Ascending aorta (tissue), 2 donors: ENCODE measurements around the gene KASH5. TPM values are rescaled to one million over a fixed set of nuclear protein-coding genes. Genes with fewer than 3 reads are reported as not detected.

Source experiments
- DNase-seq, 2 donors: peaks; one replicate each; pipeline ENCODE4 v3.0.0-alpha.2; 2019; ENCODE audit warnings: low spot score in 2 of 2
- H3K27ac ChIP-seq, 2 donors: fragments of 200-600 bp; sonication (generic); one replicate each; pipeline ENCODE4 v1.5.1; 2016 to 2017; ENCODE audit warnings: mild to moderate bottlenecking in 1 of 2
- H3K27me3 ChIP-seq: fragments of 200-600 bp; sonication (generic); one replicate; pipeline ENCODE4 v1.5.1; 2017
- H3K36me3 ChIP-seq, 2 donors: fragments of 200-600 bp; sonication (generic); one replicate each; pipeline ENCODE4 v1.5.1; 2016
- H3K4me1 ChIP-seq, 2 donors: fragments of 200-600 bp; sonication (generic); one replicate each; pipeline ENCODE4 v1.5.1; 2016 to 2017; ENCODE audit warnings: mild to moderate bottlenecking in 1 of 2
- H3K4me3 ChIP-seq, 2 donors: fragments of 200-600 bp; sonication (generic); one replicate each; pipeline ENCODE4 v1.5.1; 2016 to 2017; ENCODE audit warnings: mild to moderate bottlenecking in 1 of 2
- H3K9me3 ChIP-seq, 2 donors: fragments of 200-600 bp; sonication (generic); one replicate each; pipeline ENCODE4 v1.5.1; 2016
- CTCF ChIP-seq, 3 experiments: fragments of 200-600 bp in 2 of 3; fragments of 450-650 bp in 1 of 3; sonication (generic) in 2 of 3; IDR thresholded peaks; one replicate each; pipeline ENCODE4 v1.5.1; 2016 to 2019; ENCODE audit warnings: antibody characterized with exemption in 3 of 3, mild to moderate bottlenecking in 1 of 3, moderate library complexity in 1 of 3
- intact Hi-C: fragments of 100-400 bp; cut with DNase I; formaldehyde crosslinking; loops from one replicate; pipeline ENCODE4 v1.15.1; 2023
- total RNA-seq: library from RNA; depleted of rRNA; stranded (reverse); fragments of >200 nt; gene quantifications from one replicate; pipeline ENCODE4 v1.1.0, GENCODE V29; 2016

Gene KASH5
- total RNA-seq, 1 donor from 2014 or later, result not detected

DNA sequence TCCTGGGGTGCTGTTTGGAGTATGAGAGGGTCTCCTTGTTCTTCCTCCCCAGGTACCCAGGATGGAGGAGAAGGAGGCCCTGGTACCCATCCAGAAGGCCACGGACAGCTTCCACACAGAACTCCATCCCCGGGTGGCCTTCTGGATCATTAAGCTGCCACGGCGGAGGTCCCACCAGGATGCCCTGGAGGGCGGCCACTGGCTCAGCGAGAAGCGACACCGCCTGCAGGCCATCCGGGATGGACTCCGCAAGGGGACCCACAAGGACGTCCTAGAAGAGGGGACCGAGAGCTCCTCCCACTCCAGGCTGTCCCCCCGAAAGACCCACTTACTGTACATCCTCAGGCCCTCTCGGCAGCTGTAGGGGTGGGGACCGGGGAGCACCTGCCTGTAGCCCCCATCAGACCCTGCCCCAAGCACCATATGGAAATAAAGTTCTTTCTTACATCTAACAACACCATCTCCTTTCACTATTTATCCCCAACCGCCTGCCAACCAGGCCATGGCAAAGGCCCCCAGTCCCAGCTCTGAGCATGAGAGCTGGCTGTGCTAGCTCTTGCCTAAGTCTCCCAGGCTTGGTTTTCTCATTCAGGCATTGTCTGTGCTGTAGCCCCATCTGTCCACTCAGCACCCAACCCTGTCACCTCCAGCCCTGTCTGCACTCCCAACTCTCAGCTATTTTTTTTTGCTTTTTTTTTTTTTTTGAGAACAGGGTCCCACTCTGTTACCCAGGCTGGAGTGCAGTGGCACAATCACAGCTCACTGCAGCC is 13.2 kb upstream of the KASH5 start:
- no peaks in the 10 kb centered on the region for H3K36me3 ChIP-seq
- no peaks in the 10 kb centered on the region for H3K4me1 ChIP-seq
- no peak overlapping the region for H3K4me3 ChIP-seq
- peaks cover 2 to 4% of the 10 kb centered on the region in 2 donors for H3K9me3 ChIP-seq
- H3K27ac ChIP-seq, result no peak overlapping the region
- TF ChIP-seq CTCF (IDR thresholded peaks at IDR 0.05), result no peak
- DNase-seq, result no peak
- intact Hi-C loops, result no loop called here
- no peaks in the 10 kb centered on the region for H3K27me3 ChIP-seq

- Histone ChIP-seq H3K4me3 (no peak overlapping the region), H3K36me3 (no peaks in the 10 kb centered on the region), H3K9me3 (peaks cover 0 to 12% of the 10 kb centered on the region in 2 donors), H3K27ac (no peak overlapping the region), H3K4me1 (no peaks in the 10 kb centered on the region), H3K27me3 (no peaks in the 10 kb centered on the region)
- TF ChIP-seq CTCF (IDR thresholded peaks at IDR 0.05), result no peak
- intact Hi-C loops, result no loop called here
- DNase-seq, result no peak
Observed at GRCh38 chr19:49378512-49378911, 9.5 kb upstream of the KASH5 start.

GRCh38 chr19:49380391-49380790 is 7.7 kb upstream of the KASH5 start:
- no peaks in the 10 kb centered on the region for H3K36me3 ChIP-seq
- peaks cover 0 to 12% of the 10 kb centered on the region in 2 donors for H3K9me3 ChIP-seq
- no peak for TF ChIP-seq CTCF (IDR thresholded peaks at IDR 0.05)

GRCh38 chr19:49382639-49383038 is 5.4 kb upstream of the KASH5 start:
- no peak for DNase-seq
- H3K4me1 ChIP-seq, result no peaks in the 10 kb centered on the region
- no peak overlapping the region for H3K4me3 ChIP-seq
- no peaks in the 10 kb centered on the region for H3K27me3 ChIP-seq
- intact Hi-C loops, result no loop called here
- TF ChIP-seq CTCF (IDR thresholded peaks at IDR 0.05), result no peak
- no peak overlapping the region for H3K27ac ChIP-seq
- no peaks in the 10 kb centered on the region for H3K36me3 ChIP-seq
- peaks cover 0 to 12% of the 10 kb centered on the region in 2 donors for H3K9me3 ChIP-seq

More at GRCh38 chr19:49380391-49380790, 7.7 kb upstream of the KASH5 start:
- intact Hi-C loops, result no loop called here
- H3K27me3 ChIP-seq, result no peaks in the 10 kb centered on the region
- H3K27ac ChIP-seq, result no peak overlapping the region
- no peaks in the 10 kb centered on the region for H3K4me1 ChIP-seq
- no peak for DNase-seq
- no peak overlapping the region for H3K4me3 ChIP-seq

GRCh38 chr19:49383599-49383998 is 4.5 kb upstream of the KASH5 start:
- TF ChIP-seq CTCF (IDR thresholded peaks at IDR 0.05), result no peak
- Histone ChIP-seq H3K4me3 (no peak overlapping the region), H3K9me3 (peaks cover 0 to 12% of the 10 kb centered on the region in 2 donors), H3K4me1 (no peaks in the 10 kb centered on the region), H3K27me3 (no peaks in the 10 kb centered on the region), H3K27ac (no peak overlapping the region), H3K36me3 (no peaks in the 10 kb centered on the region)
- no peak for DNase-seq
- intact Hi-C loops, result no loop called here
